ENCODE results near the gene CEP131.

CEP131 gene

DNA sequence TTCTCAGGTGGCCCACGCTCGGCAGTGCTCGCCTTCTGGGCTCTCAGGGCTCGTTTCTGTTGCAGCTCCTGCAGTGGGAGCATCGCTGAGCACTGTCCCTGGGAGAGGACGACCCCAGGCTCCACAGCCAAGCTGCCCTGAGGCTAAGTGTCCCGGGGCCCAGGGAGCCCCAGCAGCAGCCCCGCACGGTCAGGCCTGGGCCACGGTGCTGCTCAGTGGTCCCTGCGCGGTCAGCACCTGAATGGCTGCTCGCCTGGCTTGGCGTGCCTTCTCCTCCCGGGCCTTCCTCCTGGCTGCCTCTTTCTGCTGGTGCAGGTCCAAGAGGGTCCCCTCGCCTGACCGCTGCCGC is 23.3 kb downstream of the CEP131 start:
- no peak for DNase-seq (ENCODE audit: low read depth)

DNA sequence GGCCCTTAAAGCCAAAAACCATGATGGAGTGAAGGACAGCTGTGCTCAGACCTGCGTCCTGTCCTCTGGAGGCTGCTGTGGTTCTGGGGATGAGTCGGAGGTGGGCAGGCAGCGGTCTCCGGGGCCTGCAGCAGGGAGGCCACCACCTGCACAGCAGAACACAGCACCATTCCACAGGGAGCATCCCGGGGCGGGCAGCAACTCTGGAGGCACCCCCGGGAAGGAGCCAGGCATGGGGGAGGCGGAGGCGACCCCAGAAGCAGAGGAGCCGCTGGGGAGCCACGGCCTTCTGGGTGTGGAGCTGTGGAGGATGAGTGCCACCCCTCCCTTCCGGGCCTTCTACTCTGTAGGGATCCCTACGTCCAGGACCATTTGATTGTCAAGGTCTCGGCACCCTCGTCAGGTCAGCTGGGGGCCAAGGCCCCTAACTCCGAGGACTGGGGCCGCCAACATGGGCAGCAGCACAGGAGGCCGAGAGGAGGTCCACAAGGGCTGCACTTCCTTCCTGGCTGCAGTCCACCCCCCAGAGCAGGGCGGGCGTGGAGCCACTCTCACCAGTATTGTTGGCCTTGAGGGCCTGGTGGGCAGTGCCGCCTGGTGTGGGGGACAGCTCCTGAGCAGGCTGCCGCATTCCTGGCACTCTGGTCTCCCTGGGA is 23.8 kb downstream of the CEP131 start:
- no peak for DNase-seq (ENCODE audit: low read depth)

GRCh38 chr17:81197831-81198490 is 24.8 kb downstream of the CEP131 start:
- DNase-seq (ENCODE audit: low read depth) = no peak

GRCh38 chr17:81197409-81197795 is 25.4 kb downstream of the CEP131 start:
- DNase-seq (ENCODE audit: low read depth) = no peak

DNA sequence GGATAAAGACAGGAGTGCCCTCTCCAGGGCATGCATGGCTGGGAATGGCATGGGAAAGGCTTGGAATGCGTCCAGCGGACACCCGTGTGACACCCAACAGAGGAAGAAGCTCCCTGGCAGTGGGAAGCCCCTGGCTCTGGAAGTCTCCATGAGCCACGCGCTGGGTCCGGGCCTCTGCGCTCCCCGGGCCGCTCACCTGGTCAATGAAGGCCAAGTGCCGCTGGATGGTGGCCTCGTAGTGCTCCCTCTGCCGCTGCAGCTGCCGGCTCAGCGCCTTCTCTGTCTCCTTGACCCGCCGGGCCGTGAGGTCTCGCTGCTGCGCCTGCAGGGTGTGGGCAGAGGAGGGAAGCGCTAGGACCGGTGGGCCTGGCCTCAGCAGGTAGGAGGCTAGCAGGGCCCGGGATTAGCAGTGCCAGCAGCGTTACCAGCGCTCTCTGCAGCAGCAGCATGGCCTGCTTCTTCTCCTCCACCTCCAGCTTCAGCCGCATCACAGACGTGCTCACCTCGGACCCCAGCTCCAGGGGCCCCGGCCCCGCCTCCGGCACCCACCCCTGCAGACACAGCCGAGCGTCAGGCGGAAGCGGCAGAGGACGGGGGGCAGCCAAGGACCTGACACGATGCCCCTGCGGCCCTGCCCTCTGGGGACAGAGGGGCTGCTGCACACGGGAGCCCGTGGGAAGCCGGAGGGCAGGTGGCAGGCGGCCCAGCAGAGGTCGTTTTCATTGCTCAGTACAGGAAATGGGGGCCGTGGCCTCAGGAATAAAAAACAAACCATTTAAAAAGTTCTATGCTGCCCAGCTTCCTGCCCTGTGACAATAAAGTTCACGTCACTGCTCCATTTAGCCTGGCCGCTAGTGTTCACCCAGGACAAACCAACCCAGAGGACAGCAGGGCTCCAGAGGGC is 26.0 kb downstream of the CEP131 start:
- no peak for DNase-seq (ENCODE audit: low read depth)

GRCh38 chr17:81195941-81196495 is 26.7 kb downstream of the CEP131 start:
- DNase-seq (ENCODE audit: low read depth) = no peak

GRCh38 chr17:81194941-81195901 is 27.5 kb downstream of the CEP131 start:
- no peak for DNase-seq (ENCODE audit: low read depth)

GRCh38 chr17:81194225-81194760 is 28.5 kb downstream of the CEP131 start:
- no peak for DNase-seq (ENCODE audit: low read depth)

DNA sequence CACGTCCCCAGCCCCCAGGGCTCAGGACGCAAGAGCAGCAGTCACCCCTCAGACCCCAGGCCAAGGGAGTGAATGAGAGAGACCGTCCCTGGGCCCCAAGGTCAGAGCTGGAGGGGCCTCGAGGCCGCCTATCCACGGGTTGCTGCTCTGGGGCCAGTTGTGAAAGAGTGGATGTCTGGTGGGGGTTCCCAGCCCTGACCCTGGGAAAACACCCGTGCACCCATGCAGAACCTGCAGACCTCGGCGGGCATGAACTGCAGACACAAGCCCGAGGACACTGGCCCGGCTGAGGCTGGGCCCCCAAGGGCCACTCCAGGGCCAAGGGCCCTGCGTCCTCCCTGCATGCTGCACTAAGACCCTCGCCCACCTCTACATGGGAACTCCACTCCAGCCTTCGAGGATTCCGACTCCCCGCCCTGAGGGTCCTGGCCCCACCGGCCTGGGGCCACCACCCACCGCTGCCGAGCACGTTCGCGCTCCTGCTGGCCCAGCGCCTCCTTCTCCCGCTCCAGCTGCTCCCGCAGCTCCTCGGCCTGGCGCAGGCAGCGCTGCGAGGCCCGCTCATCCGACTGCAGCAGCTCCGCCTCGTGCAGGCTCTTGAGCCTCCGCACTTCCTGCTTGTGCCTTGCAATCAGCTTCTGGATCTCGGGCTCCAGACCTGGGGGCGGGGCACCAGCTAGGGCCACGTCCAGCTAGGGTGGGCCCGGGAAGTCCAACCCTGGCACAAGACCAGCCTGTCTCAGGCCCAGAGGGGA is 29.1 kb downstream of the CEP131 start:
- DNase-seq (ENCODE audit: low read depth) = no peak

- DNase-seq (ENCODE audit: low read depth) = no peak
Observed at GRCh38 chr17:81193051-81193410, 29.7 kb downstream of the CEP131 start.

GRCh38 chr17:81192386-81193050 is 30.2 kb downstream of the CEP131 start:
- no peak for DNase-seq (ENCODE audit: low read depth)

DNA sequence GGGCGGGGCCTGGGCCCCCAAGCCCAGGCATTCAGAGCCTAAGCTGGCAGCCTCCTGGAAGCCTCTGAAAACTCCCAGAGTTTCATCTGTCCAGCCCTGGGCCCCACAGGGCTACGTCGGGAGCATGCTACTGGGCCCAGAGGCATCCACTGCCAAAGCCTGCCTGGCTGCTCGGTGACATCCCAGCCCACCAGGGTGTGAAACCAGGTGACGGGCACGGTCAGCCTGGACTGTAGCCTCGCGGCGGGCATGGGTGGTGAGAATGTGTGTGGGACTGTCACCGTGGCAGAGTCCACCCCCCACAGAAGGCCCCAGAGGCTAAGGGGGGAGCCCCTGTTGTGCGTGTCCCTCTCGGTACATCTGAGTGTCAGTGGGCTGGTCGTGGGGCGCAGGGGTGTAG is 31.1 kb downstream of the CEP131 start:
- DNase-seq (ENCODE audit: low read depth) = no peak

DNA sequence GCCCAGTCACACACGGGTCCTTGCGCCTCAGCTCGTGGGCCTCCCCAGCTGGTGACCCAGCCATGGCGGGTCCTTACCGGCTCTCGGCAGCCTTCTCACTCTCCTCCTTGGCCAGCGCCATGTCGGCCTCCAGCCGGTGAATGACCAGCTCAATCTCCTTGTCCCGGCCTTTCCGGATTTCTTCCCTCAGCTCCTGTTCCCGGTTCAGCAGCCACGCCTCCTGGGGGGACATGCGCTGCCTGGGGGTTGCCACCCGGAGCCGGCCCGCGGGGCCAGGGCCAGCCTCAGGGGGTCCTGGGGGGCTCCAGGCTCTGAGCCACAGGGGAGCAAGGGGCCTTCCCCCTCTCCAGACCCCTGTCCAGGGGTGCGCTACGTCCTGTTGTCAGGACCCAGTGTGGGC is 31.6 kb downstream of the CEP131 start:
- DNase-seq (ENCODE audit: low read depth) = no peak

DNA sequence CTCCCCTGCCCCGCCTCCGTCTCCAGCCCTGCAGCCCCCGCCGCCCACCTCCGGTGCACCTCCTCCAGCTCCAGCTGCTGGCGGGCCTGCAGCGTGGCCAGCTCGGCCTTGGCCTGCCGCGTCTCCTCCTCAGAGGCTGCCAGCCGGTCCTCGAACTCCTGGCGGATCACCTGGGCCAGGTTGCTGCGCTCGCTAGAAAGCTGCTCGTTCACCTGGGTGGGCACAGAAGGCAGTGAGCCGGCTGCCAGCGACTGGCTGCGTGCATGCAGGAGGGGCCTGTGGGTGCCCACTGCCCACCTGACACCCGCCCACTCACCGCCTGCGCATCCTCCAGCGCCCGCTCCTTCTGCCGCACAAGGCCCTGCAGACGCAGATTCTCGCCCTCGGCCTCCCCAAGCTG is 32.2 kb downstream of the CEP131 start:
- DNase-seq (ENCODE audit: low read depth) = no peak

- no peak for DNase-seq (ENCODE audit: low read depth)
Observed at GRCh38 chr17:81189670-81190530, 32.9 kb downstream of the CEP131 start.

GRCh38 chr17:81189016-81189415 is 33.7 kb downstream of the CEP131 start:
- DNase-seq (ENCODE audit: low read depth) = no peak

DNA sequence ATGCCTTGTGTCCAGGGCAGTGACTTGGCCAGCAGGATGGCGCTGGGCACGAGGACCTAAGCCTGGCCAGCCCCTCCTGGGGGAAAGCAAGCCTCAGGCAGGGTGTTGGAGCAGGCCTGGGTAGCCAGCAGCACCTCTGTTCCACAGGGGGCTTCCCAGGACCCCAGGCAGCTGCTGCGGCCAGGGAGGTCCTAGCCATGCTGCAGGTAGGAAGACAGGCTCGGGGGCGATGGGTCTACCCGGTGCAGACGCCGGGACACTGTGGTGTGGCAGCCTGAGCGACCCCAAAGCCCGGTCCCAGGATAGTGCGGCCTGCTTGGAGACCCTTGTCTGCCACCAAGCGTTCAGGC is 34.3 kb downstream of the CEP131 start:
- no peak for DNase-seq (ENCODE audit: low read depth)

GRCh38 chr17:81187586-81188490 is 34.9 kb downstream of the CEP131 start:
- DNase-seq (ENCODE audit: low read depth) = no peak
